GM21528 (cell line): ENCODE data around the gene SERPINA3.
"Not testable (repeated sequence)": the region's sequence is repeated elsewhere in the genome, so short reads cannot be mapped to it uniquely, and the experiment has no call there.

Experiments used
- ATAC-seq: cut with Tn5 transposase; IDR thresholded peaks from one replicate; pipeline ENCODE4 v1.9.1; 2021; ENCODE audit warnings: mild to moderate bottlenecking, moderate library complexity; ENCODE audit not compliant: unreplicated experiment, low FRiP score

SERPINA3 gene

GRCh38 chr14:94583557-94583956 is 28.6 kb upstream of the SERPINA3 start:
- ATAC-seq: no peak

- no peak for ATAC-seq
These were observed 27.5 kb upstream of the SERPINA3 start for GRCh38 chr14:94584591-94585280.

- no peak for ATAC-seq
These were observed 25.6 kb upstream of the SERPINA3 start for GRCh38 chr14:94586635-94587034.

GRCh38 chr14:94588311-94588710 is 23.9 kb upstream of the SERPINA3 start:
- ATAC-seq: no peak

GRCh38 chr14:94591073-94591472 is 21.1 kb upstream of the SERPINA3 start:
- no peak for ATAC-seq

GRCh38 chr14:94591871-94592270 is 20.3 kb upstream of the SERPINA3 start:
- ATAC-seq: no peak

- ATAC-seq: no peak
These were observed 19.7 kb upstream of the SERPINA3 start for GRCh38 chr14:94592457-94592856.

GRCh38 chr14:94593376-94593748 is 18.8 kb upstream of the SERPINA3 start:
- ATAC-seq: no peak

GRCh38 chr14:94593749-94594431 is 18.3 kb upstream of the SERPINA3 start:
- ATAC-seq: no peak

- ATAC-seq: no peak
These were observed 17.8 kb upstream of the SERPINA3 start for GRCh38 chr14:94594441-94594840.

- no peak for ATAC-seq
These were observed 16.3 kb upstream of the SERPINA3 start for GRCh38 chr14:94595912-94596311.

- ATAC-seq: no peak
These were observed 15.8 kb upstream of the SERPINA3 start for GRCh38 chr14:94596361-94596760.

- ATAC-seq: no peak
These were observed 14.4 kb upstream of the SERPINA3 start for GRCh38 chr14:94597788-94598187.

- ATAC-seq: no peak
These were observed 13.7 kb upstream of the SERPINA3 start for GRCh38 chr14:94598506-94598815.

GRCh38 chr14:94598816-94599655 is 13.2 kb upstream of the SERPINA3 start:
- ATAC-seq: no peak

GRCh38 chr14:94599656-94600004 is 12.6 kb upstream of the SERPINA3 start:
- no peak for ATAC-seq

GRCh38 chr14:94600148-94600545 is 12.0 kb upstream of the SERPINA3 start:
- no peak for ATAC-seq

- no peak for ATAC-seq
These were observed 10.3 kb upstream of the SERPINA3 start for GRCh38 chr14:94601884-94602391.

- ATAC-seq: no peak
These were observed 9.5 kb upstream of the SERPINA3 start for GRCh38 chr14:94602722-94603121.

GRCh38 chr14:94605361-94605760 is 6.8 kb upstream of the SERPINA3 start:
- no peak for ATAC-seq

- ATAC-seq: not testable (repeated sequence)
These were observed 3.2 kb upstream of the SERPINA3 start for GRCh38 chr14:94608966-94609365.
